ENCODE measurements around the gene ATAD3B.
A peak's percentile ranks its signal among the peaks of the same experiment; 100 is the strongest.
"Not testable (repeated sequence)": the region's sequence is repeated elsewhere in the genome, so short reads cannot be mapped to it uniquely, and the experiment has no call there.

ATAD3B gene

GRCh38 chr1:1504777-1505365 lies 33.3 kb downstream of the ATAD3B start:
- TF ChIP-seq CTCF (IDR thresholded peaks at IDR 0.05; ENCODE audit: low read depth, low read length, missing control alignments): peak; percentile 63
- DNase-seq (ENCODE audit: low read depth); H3K4me3 ChIP-seq (ENCODE audit: low read depth, low read length): not testable (repeated sequence)

- not testable (repeated sequence) for DNase-seq (ENCODE audit: low read depth); H3K4me3 ChIP-seq (ENCODE audit: low read depth, low read length)
Observed at GRCh38 chr1:1505366-1505798, 33.8 kb downstream of the ATAD3B start.

GRCh38 chr1:1505801-1506200 lies 34.2 kb downstream of the ATAD3B start:
- DNase-seq (ENCODE audit: low read depth); H3K4me3 ChIP-seq (ENCODE audit: low read depth, low read length): not testable (repeated sequence)

More at GRCh38 chr1:1505366-1505798, 33.8 kb downstream of the ATAD3B start:
- peak; percentile 34 for TF ChIP-seq CTCF (IDR thresholded peaks at IDR 0.05; ENCODE audit: low read depth, low read length, missing control alignments)

GRCh38 chr1:1507305-1507704 lies 35.7 kb downstream of the ATAD3B start:
- no peak for TF ChIP-seq CTCF (IDR thresholded peaks at IDR 0.05; ENCODE audit: low read depth, low read length, missing control alignments)
- no peak overlapping the region for H3K4me3 ChIP-seq (ENCODE audit: low read depth, low read length)
- no peak for DNase-seq (ENCODE audit: low read depth)

- H3K4me3 ChIP-seq (ENCODE audit: low read depth, low read length): not testable (repeated sequence)
Observed at GRCh38 chr1:1508775-1509464, 37.4 kb downstream of the ATAD3B start.

GRCh38 chr1:1509465-1509850 lies 37.9 kb downstream of the ATAD3B start:
- DNase-seq (ENCODE audit: low read depth); H3K4me3 ChIP-seq (ENCODE audit: low read depth, low read length): not testable (repeated sequence)

More at GRCh38 chr1:1508775-1509464, 37.4 kb downstream of the ATAD3B start:
- DNase-seq (ENCODE audit: low read depth): not testable (repeated sequence)

GRCh38 chr1:1510912-1511532 lies 39.5 kb downstream of the ATAD3B start:
- peak overlapping the region; percentile 96 for H3K4me3 ChIP-seq (ENCODE audit: low read depth, low read length)
- no peak for DNase-seq (ENCODE audit: low read depth)
- TF ChIP-seq CTCF (IDR thresholded peaks at IDR 0.05; ENCODE audit: low read depth, low read length, missing control alignments): peak; percentile 2

- peak; percentile 89 for DNase-seq (ENCODE audit: low read depth)
- no peak for TF ChIP-seq CTCF (IDR thresholded peaks at IDR 0.05; ENCODE audit: low read depth, low read length, missing control alignments)
- peak within 1 kb of the TSS; percentile 96 for H3K4me3 ChIP-seq (ENCODE audit: low read depth, low read length)
Observed at GRCh38 chr1:1511533-1512285, 40.1 kb downstream of the ATAD3B start, which contains the start of gene ATAD3A. TSS of gene ATAD3A (plus strand) at chr1:1512162. CDS start at chr1:1512269, 107 bp downstream.

GRCh38 chr1:1512425-1512824 lies 40.9 kb downstream of the ATAD3B start:
- not testable (repeated sequence) for DNase-seq (ENCODE audit: low read depth)
- peak overlapping the region; percentile 96 for H3K4me3 ChIP-seq (ENCODE audit: low read depth, low read length)

- H3K4me3 ChIP-seq (ENCODE audit: low read depth, low read length): peak overlapping the region; percentile 37
- DNase-seq (ENCODE audit: low read depth): not testable (repeated sequence)
Observed at GRCh38 chr1:1513675-1514074, 42.1 kb downstream of the ATAD3B start.

GRCh38 chr1:1514376-1514775 lies 42.8 kb downstream of the ATAD3B start:
- H3K4me3 ChIP-seq (ENCODE audit: low read depth, low read length); DNase-seq (ENCODE audit: low read depth): not testable (repeated sequence)

GRCh38 chr1:1516923-1517322 lies 45.4 kb downstream of the ATAD3B start:
- H3K4me3 ChIP-seq (ENCODE audit: low read depth, low read length); DNase-seq (ENCODE audit: low read depth): not testable (repeated sequence)
